ENCODE data around the gene SP4.

Gene SP4

DNA sequence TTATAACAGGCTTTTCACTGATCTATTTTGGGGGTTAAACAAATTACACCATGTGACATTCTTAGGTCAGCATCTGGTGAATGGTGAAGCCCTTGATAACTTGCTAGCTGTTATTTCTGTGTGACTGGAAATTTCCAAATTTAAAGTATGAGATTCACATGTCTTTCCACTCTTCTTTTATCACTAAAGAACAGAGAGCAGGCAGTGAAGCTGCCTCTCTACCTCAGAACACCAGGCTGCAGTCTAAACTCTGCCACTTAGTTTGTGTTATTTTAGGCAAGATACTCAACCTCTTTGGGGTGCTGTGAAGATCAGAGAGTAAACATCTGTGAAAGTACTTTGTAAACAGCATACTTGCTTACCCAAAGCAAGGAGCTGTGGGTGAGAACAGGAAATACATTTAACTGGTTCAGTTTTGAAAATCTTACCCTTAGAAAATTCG, 15.5 kb upstream of the SP4 start:
- H4K20me1 ChIP-seq (ENCODE audit: insufficient read depth, low read length), result no peaks in the 10 kb centered on the region
- no peaks in the 10 kb centered on the region for H3K9me3 ChIP-seq (ENCODE audit: insufficient read depth, low read length, severe bottlenecking)
- TF ChIP-seq EZH2 (IDR thresholded peaks at IDR 0.05; ENCODE audit: borderline replicate concordance, low read depth, low read length, severe bottlenecking) (no peak), CTCF (IDR thresholded peaks at IDR 0.05; ENCODE audit: borderline replicate concordance, extremely low read depth, low read length, poor library complexity, severe bottlenecking) (no peak)
- no peak for DNase-seq
- no peak overlapping the region for H3K4me3 ChIP-seq (ENCODE audit: low read depth in 1 of 2, low read length in 2 of 2)
- H3K4me1 ChIP-seq (ENCODE audit: insufficient read depth, low read length), result no peaks in the 10 kb centered on the region
- H3K27me3 ChIP-seq (ENCODE audit: insufficient read depth, low read length, poor library complexity), result peaks cover 2% of the 10 kb centered on the region
- no peak overlapping the region for H3K27ac ChIP-seq (ENCODE audit: low read length)
- ATAC-seq (ENCODE audit: insufficient read depth, low read depth), result peak; percentile 59
- H2AFZ ChIP-seq (ENCODE audit: low read depth, low read length), result no peak overlapping the region
- no peaks in the 10 kb centered on the region for H3K79me2 ChIP-seq (ENCODE audit: insufficient read depth, low read length)
- H3K9ac ChIP-seq (ENCODE audit: low read depth, low read length), result no peak overlapping the region
- no peaks in the 10 kb centered on the region for H3K36me3 ChIP-seq (ENCODE audit: insufficient read depth, low read length)
- H3K4me2 ChIP-seq (ENCODE audit: insufficient read depth, low read length), result no peak overlapping the region

- Histone ChIP-seq H2AFZ (ENCODE audit: low read depth, low read length) (no peak overlapping the region), H3K4me1 (ENCODE audit: insufficient read depth, low read length) (no peaks in the 10 kb centered on the region), H3K27me3 (ENCODE audit: insufficient read depth, low read length, poor library complexity) (peaks cover 3% of the 10 kb centered on the region), H4K20me1 (ENCODE audit: insufficient read depth, low read length) (no peaks in the 10 kb centered on the region), H3K4me2 (ENCODE audit: insufficient read depth, low read length) (no peak overlapping the region), H3K9ac (ENCODE audit: low read depth, low read length) (no peak overlapping the region), H3K9me3 (ENCODE audit: insufficient read depth, low read length, severe bottlenecking) (no peaks in the 10 kb centered on the region), H3K4me3 (ENCODE audit: low read depth in 1 of 2, low read length in 2 of 2) (no peak overlapping the region), H3K36me3 (ENCODE audit: insufficient read depth, low read length) (no peaks in the 10 kb centered on the region), H3K79me2 (ENCODE audit: insufficient read depth, low read length) (no peaks in the 10 kb centered on the region), H3K27ac (ENCODE audit: low read length) (no peak overlapping the region)
- ATAC-seq (ENCODE audit: insufficient read depth, low read depth) (no peak), DNase-seq (no peak)
- no peak for TF ChIP-seq CTCF (IDR thresholded peaks at IDR 0.05; ENCODE audit: borderline replicate concordance, extremely low read depth, low read length, poor library complexity, severe bottlenecking)
- TF ChIP-seq EZH2 (IDR thresholded peaks at IDR 0.05; ENCODE audit: borderline replicate concordance, low read depth, low read length, severe bottlenecking), result no peak
Observed at GRCh38 chr7:21412957-21413356, 14.9 kb upstream of the SP4 start.

- DNase-seq, result no peak
- H3K36me3 ChIP-seq (ENCODE audit: insufficient read depth, low read length), result no peaks in the 10 kb centered on the region
- no peak overlapping the region for H3K4me2 ChIP-seq (ENCODE audit: insufficient read depth, low read length)
- no peak overlapping the region for H3K9ac ChIP-seq (ENCODE audit: low read depth, low read length)
- no peak overlapping the region for H3K27ac ChIP-seq (ENCODE audit: low read length)
- H3K79me2 ChIP-seq (ENCODE audit: insufficient read depth, low read length), result no peaks in the 10 kb centered on the region
- TF ChIP-seq EZH2 (IDR thresholded peaks at IDR 0.05; ENCODE audit: borderline replicate concordance, low read depth, low read length, severe bottlenecking) (no peak), CTCF (IDR thresholded peaks at IDR 0.05; ENCODE audit: borderline replicate concordance, extremely low read depth, low read length, poor library complexity, severe bottlenecking) (no peak)
- no peaks in the 10 kb centered on the region for H3K9me3 ChIP-seq (ENCODE audit: insufficient read depth, low read length, severe bottlenecking)
- H3K4me1 ChIP-seq (ENCODE audit: insufficient read depth, low read length), result no peaks in the 10 kb centered on the region
- H3K4me3 ChIP-seq (ENCODE audit: low read depth in 1 of 2, low read length in 2 of 2), result no peak overlapping the region
- H4K20me1 ChIP-seq (ENCODE audit: insufficient read depth, low read length), result no peaks in the 10 kb centered on the region
- no peak overlapping the region for H2AFZ ChIP-seq (ENCODE audit: low read depth, low read length)
- ATAC-seq (ENCODE audit: insufficient read depth, low read depth), result no peak
- peaks cover 3% of the 10 kb centered on the region for H3K27me3 ChIP-seq (ENCODE audit: insufficient read depth, low read length, poor library complexity)
Observed at GRCh38 chr7:21413502-21413901, 14.4 kb upstream of the SP4 start.

All from DND-41 (cell line).